H9 (cell line): ENCODE results near the gene RAP1GAP2. TPM values are rescaled to one million over a fixed set of nuclear protein-coding genes. Genes with fewer than 3 reads are reported as not detected.

ENCODE experiments used
- DNase-seq: peaks from one replicate; pipeline ENCODE4 v3.0.0-alpha.2; 2017
- H2AFZ ChIP-seq: one replicate; pipeline ENCODE4 v1.6.1; 2013; ENCODE audit warnings: mild to moderate bottlenecking, low read length, control low read depth, moderate library complexity
- H2AK5ac ChIP-seq: 2 replicates; pipeline ENCODE4 v1.6.1; 2013; ENCODE audit warnings: low read length, control low read depth, mixed read lengths; ENCODE audit not compliant: insufficient read length
- H2BK120ac ChIP-seq: one replicate; pipeline ENCODE4 v1.6.1; 2013; ENCODE audit warnings: low read depth, mild to moderate bottlenecking, low read length, control low read depth, inconsistent platforms; ENCODE audit not compliant: poor library complexity, severe bottlenecking
- H2BK12ac ChIP-seq: 2 replicates; pipeline ENCODE4 v1.6.1; 2013; ENCODE audit warnings: low read length, control low read depth, mixed read lengths, low read depth; ENCODE audit not compliant: insufficient read length
- H2BK15ac ChIP-seq: 2 replicates; pipeline ENCODE4 v1.6.1; 2013; ENCODE audit warnings: low read depth, low read length, control low read depth
- H2BK20ac ChIP-seq: one replicate; pipeline ENCODE4 v1.6.1; 2013; ENCODE audit warnings: low read depth, mild to moderate bottlenecking, low read length, control low read depth, inconsistent platforms; ENCODE audit not compliant: poor library complexity, severe bottlenecking
- H2BK5ac ChIP-seq: 2 replicates; pipeline ENCODE4 v1.6.1; 2013; ENCODE audit warnings: low read length, control low read depth, mixed read lengths; ENCODE audit not compliant: insufficient read length
- H3K14ac ChIP-seq: 2 replicates; pipeline ENCODE4 v1.6.1; 2013; ENCODE audit warnings: low read length, control low read depth; ENCODE audit not compliant: insufficient read depth
- H3K18ac ChIP-seq: 2 replicates; pipeline ENCODE4 v1.6.1; 2013; ENCODE audit warnings: low read depth, mild to moderate bottlenecking, mixed read lengths, low read length, control low read depth; ENCODE audit not compliant: insufficient read length
- H3K23ac ChIP-seq: 2 replicates; pipeline ENCODE4 v1.6.1; 2013; ENCODE audit warnings: low read length, control low read depth, mixed read lengths, low read depth; ENCODE audit not compliant: insufficient read length
- H3K23me2 ChIP-seq: 2 replicates; pipeline ENCODE4 v1.6.1; 2013; ENCODE audit warnings: low read depth, mild to moderate bottlenecking, mixed read lengths, low read length, control low read depth; ENCODE audit not compliant: insufficient read length, poor library complexity, severe bottlenecking
- H3K27ac ChIP-seq: 2 replicates; pipeline ENCODE4 v1.5.1; 2013; ENCODE audit warnings: low read length, control low read depth, mixed read lengths, low read depth; ENCODE audit not compliant: insufficient read length
- H3K27me3 ChIP-seq: 2 replicates; pipeline ENCODE4 v1.6.1; 2013; ENCODE audit warnings: low read length, control low read depth, inconsistent platforms; ENCODE audit not compliant: insufficient read depth
- H3K4ac ChIP-seq: 2 replicates; pipeline ENCODE4 v1.6.1; 2013; ENCODE audit warnings: low read depth, mild to moderate bottlenecking, control low read depth, inconsistent platforms, low read length, moderate library complexity
- H3K4me1 ChIP-seq: 2 replicates; pipeline ENCODE4 v1.6.1; 2013; ENCODE audit warnings: low read length, control low read depth, inconsistent platforms; ENCODE audit not compliant: insufficient read depth
- H3K4me2 ChIP-seq: 2 replicates; pipeline ENCODE4 v1.6.1; 2013; ENCODE audit warnings: low read length, control low read depth, mixed read lengths; ENCODE audit not compliant: insufficient read length, insufficient read depth
- H3K56ac ChIP-seq: 2 replicates; pipeline ENCODE4 v1.6.1; 2013; ENCODE audit warnings: low read depth, mild to moderate bottlenecking, mixed read lengths, low read length, control low read depth; ENCODE audit not compliant: insufficient read length
- H3K79me1 ChIP-seq: 2 replicates; pipeline ENCODE4 v1.6.1; 2013; ENCODE audit warnings: low read depth, mild to moderate bottlenecking, moderate library complexity, low read length, control low read depth, inconsistent platforms; ENCODE audit not compliant: insufficient read depth, poor library complexity, severe bottlenecking
- H3K79me2 ChIP-seq: 2 replicates; pipeline ENCODE4 v1.6.1; 2013; ENCODE audit warnings: low read length, control low read depth, inconsistent platforms; ENCODE audit not compliant: insufficient read depth
- H3K9ac ChIP-seq: 2 replicates; pipeline ENCODE4 v1.6.1; 2013; ENCODE audit warnings: low read length, control low read depth, mixed read lengths; ENCODE audit not compliant: insufficient read length; ENCODE audit errors: extremely low read depth
- H3K9me3 ChIP-seq: one replicate; pipeline ENCODE4 v1.6.1; 2013; ENCODE audit warnings: low read depth, low read length, inconsistent platforms; ENCODE audit not compliant: control insufficient read depth
- H3T11ph ChIP-seq: one replicate; pipeline ENCODE4 v1.6.1; 2013; ENCODE audit warnings: mild to moderate bottlenecking, low read length, control low read depth, inconsistent platforms
- H4K20me1 ChIP-seq: one replicate; pipeline ENCODE4 v1.6.1; 2013; ENCODE audit not compliant: control insufficient read depth, insufficient read length, insufficient read depth
- H4K5ac ChIP-seq: 2 replicates; pipeline ENCODE4 v1.6.1; 2013; ENCODE audit warnings: low read depth, mild to moderate bottlenecking, mixed read lengths, low read length, control low read depth; ENCODE audit not compliant: insufficient read length
- H4K8ac ChIP-seq: replicated peaks from 2 replicates; pipeline ENCODE4 v1.6.1; 2013; ENCODE audit warnings: low read length, control low read depth, mixed read lengths, low read depth; ENCODE audit not compliant: insufficient read length
- H4K91ac ChIP-seq: 2 replicates; pipeline ENCODE4 v1.6.1; 2013; ENCODE audit warnings: low read depth, mild to moderate bottlenecking, moderate library complexity, mixed read lengths, low read length, control low read depth; ENCODE audit not compliant: insufficient read length
- H3K27ac Mint-ChIP-seq, 3 experiments: 2 replicates in 2 of 3; 3 replicates in 1 of 3; pipeline ENCODE4 v1.8.0; 2020 to 2021; ENCODE audit warnings: mixed read lengths in 3 of 3, mild to moderate bottlenecking in 1 of 3, moderate library complexity in 1 of 3
- H3K27me3 Mint-ChIP-seq: 2 replicates; pipeline ENCODE4 v1.8.0; 2021; ENCODE audit warnings: low read depth, mild to moderate bottlenecking, moderate library complexity, mixed read lengths
- H3K36me3 Mint-ChIP-seq, 3 experiments: 2 replicates in 2 of 3; 3 replicates in 1 of 3; pipeline ENCODE4 v1.8.0; 2020 to 2021; ENCODE audit warnings: low read depth in 3 of 3, mixed read lengths in 3 of 3; ENCODE audit not compliant: insufficient read depth in 1 of 3
- H3K4me1 Mint-ChIP-seq, 2 experiments: 2 replicates each; pipeline ENCODE4 v1.8.0; 2020; ENCODE audit warnings: mixed read lengths in 2 of 2
- H3K4me3 Mint-ChIP-seq, 2 experiments: 2 replicates in 1 of 2; 3 replicates in 1 of 2; pipeline ENCODE4 v1.8.0; 2020 to 2021; ENCODE audit warnings: mild to moderate bottlenecking in 2 of 2, mixed read lengths in 2 of 2, moderate library complexity in 1 of 2
- H3K9me3 Mint-ChIP-seq, 2 experiments: 2 replicates in 1 of 2; 3 replicates in 1 of 2; pipeline ENCODE4 v1.8.0; 2020; ENCODE audit warnings: mild to moderate bottlenecking in 2 of 2, mixed read lengths in 2 of 2, moderate library complexity in 1 of 2
- CTCF ChIP-seq: fragments of 200-600 bp; sonication (generic); conservative IDR thresholded peaks from 3 replicates; pipeline ENCODE4 v1.8.0; 2021; ENCODE audit warnings: antibody characterized with exemption, mild to moderate bottlenecking
- WGBS: extraction: QIAGEN DNeasy Blood & Tissue Kit; methylation state at CpG from one replicate; pipeline ENCODE4 v1.1.7; 2013; ENCODE audit warnings: missing lambda C conversion rate, low lambda C conversion rate, mixed read lengths; ENCODE audit not compliant: insufficient read length; ENCODE audit errors: extremely low coverage; 5-methylcytosine and 5-hydroxymethylcytosine counted together
- total RNA-seq: library from RNA; stranded (reverse); gene quantifications from 2 replicates; pipeline ENCODE4 v1.2.1, GENCODE V29; 2021

The RAP1GAP2 gene
- total RNA-seq, 1 experiment from 2014 or later, result 33.8 TPM

GRCh38 chr17:2770129-2770528 is 26.1 kb upstream of the RAP1GAP2 start:
- no CpG with 5 or more reads among the region's 12 CpGs for WGBS
- H3K36me3 Mint-ChIP-seq, result no peaks in the 10 kb centered on the region; a peak in 1 of 7 replicates

More at GRCh38 chr17:2770129-2770528, 26.1 kb upstream of the RAP1GAP2 start:
- no peaks in the 10 kb centered on the region for H3K9me3 ChIP-seq
- no peak overlapping the region for H3K4me2 ChIP-seq
- no peak overlapping the region for H4K8ac ChIP-seq
- H2BK15ac ChIP-seq, result no peak overlapping the region
- Mint-ChIP-seq H3K4me3 (no peak overlapping the region), H3K4me1 (peaks cover 2 to 6% of the 10 kb centered on the region in 2 experiments; a peak in 1 of 4 replicates), H3K27ac (no peak overlapping the region; a peak in 1 of 7 replicates), H3K9me3 (no peaks in the 10 kb centered on the region), H3K27me3 (peaks cover 24% of the 10 kb centered on the region)
- no peaks in the 10 kb centered on the region for H3K79me2 ChIP-seq
- no peak for DNase-seq
- no peak for TF ChIP-seq CTCF
- no peak overlapping the region for H2BK20ac ChIP-seq
- no peaks in the 10 kb centered on the region for H3K79me1 ChIP-seq
- no peak overlapping the region for H3K27ac ChIP-seq
- H4K91ac ChIP-seq, result no peak overlapping the region
- no peak overlapping the region for H2AFZ ChIP-seq
- no peak overlapping the region for H3K56ac ChIP-seq
- no peak overlapping the region for H2BK120ac ChIP-seq
- H3K4ac ChIP-seq, result no peak overlapping the region
- H2AK5ac ChIP-seq, result no peak overlapping the region
- H3K23me2 ChIP-seq, result no peaks in the 10 kb centered on the region
- no peak overlapping the region for H2BK12ac ChIP-seq
- no peak overlapping the region for H3T11ph ChIP-seq
- no peak overlapping the region for H2BK5ac ChIP-seq
- no peaks in the 10 kb centered on the region for H3K27me3 ChIP-seq
- H3K14ac ChIP-seq, result no peak overlapping the region
- no peak overlapping the region for H3K23ac ChIP-seq
- no peaks in the 10 kb centered on the region for H4K20me1 ChIP-seq
- no peak overlapping the region for H4K5ac ChIP-seq
- no peaks in the 10 kb centered on the region; the same call in 1 of the 2 replicates for H3K4me1 ChIP-seq
- no peak overlapping the region for H3K9ac ChIP-seq
- H3K18ac ChIP-seq, result no peak overlapping the region
